H1 (cell line): ENCODE measurements around the gene TTC8. TPM values are rescaled to one million over a fixed set of nuclear protein-coding genes. Genes with fewer than 3 reads are reported as not detected.

ENCODE experiments used
- CTCF ChIA-PET: fragments of 300-600 bp; sonication (Branson Sonifier 250); formaldehyde crosslinking; loops from one replicate; lab custom pipeline; 2021; ENCODE audit not compliant: partially characterized antibody; lab: Charles Lee
- POLR2A ChIA-PET: fragments of 300-600 bp; sonication (Branson Sonifier 250); formaldehyde crosslinking; loops from one replicate; lab custom pipeline; 2021; ENCODE audit warnings: inconsistent platforms; ENCODE audit not compliant: partially characterized antibody; lab: Charles Lee
- DNase-seq, 2 experiments: peaks; one replicate each; pipeline versions ENCODE4 v3.0.0 to v3.0.0-alpha.2; 2010 to 2022; ENCODE audit warnings: low spot score in 2 of 2, low read depth in 1 of 2, mixed read lengths in 1 of 2
- FAIRE-seq: peaks from 2 replicates; lab custom pipeline; 2011; peaks lifted over from hg19 to GRCh38; lab: Jason Lieb, UNC
- H2AFZ ChIP-seq: 2 replicates; pipeline ENCODE4 v1.8.1; 2012; ENCODE audit warnings: low read length, inconsistent platforms
- H2AK5ac ChIP-seq: 2 replicates; pipeline ENCODE4 v1.6.1; 2013; ENCODE audit warnings: low read depth, low read length
- H2BK120ac ChIP-seq: replicated peaks from 2 replicates; pipeline ENCODE3; 2013; ENCODE audit warnings: low read depth, low read length, inconsistent platforms
- H2BK12ac ChIP-seq: 2 replicates; pipeline ENCODE4 v1.6.1; 2013; ENCODE audit warnings: low read depth, low read length
- H2BK15ac ChIP-seq: 2 replicates; pipeline ENCODE4 v1.6.1; 2013; ENCODE audit warnings: low read length
- H2BK20ac ChIP-seq: 2 replicates; pipeline ENCODE4 v1.6.1; 2013; ENCODE audit warnings: low read length
- H2BK5ac ChIP-seq: 2 replicates; pipeline ENCODE4 v1.6.1; 2013; ENCODE audit warnings: low read depth, low read length
- H3K14ac ChIP-seq: 2 replicates; pipeline ENCODE4 v1.6.1; 2013; ENCODE audit warnings: inconsistent platforms; ENCODE audit not compliant: insufficient read length
- H3K18ac ChIP-seq: 2 replicates; pipeline ENCODE4 v1.6.1; 2013; ENCODE audit warnings: low read length; ENCODE audit errors: extremely low read depth
- H3K23ac ChIP-seq: 2 replicates; pipeline ENCODE4 v1.6.1; 2013; ENCODE audit warnings: inconsistent platforms; ENCODE audit not compliant: insufficient read length
- H3K23me2 ChIP-seq: 2 replicates; pipeline ENCODE4 v1.6.1; 2013; ENCODE audit warnings: low read depth, low read length
- H3K27ac ChIP-seq: 2 replicates; pipeline ENCODE4 v1.6.1; 2011; ENCODE audit warnings: low read depth, low read length, inconsistent platforms
- H3K27me3 ChIP-seq, 4 experiments: replicated peaks in 1 of 4; 1 replicate in 1 of 4; 2 replicates in 3 of 4; pipeline versions ENCODE4 v1.6.1 to v1.8.1; 2011 to 2013; ENCODE audit warnings: low read length in 3 of 4, mild to moderate bottlenecking in 3 of 4, inconsistent platforms in 2 of 4, mixed read lengths in 2 of 4, moderate library complexity in 1 of 4; ENCODE audit not compliant: control insufficient read depth in 3 of 4, insufficient read depth in 3 of 4; ENCODE audit errors: extremely low read depth in 1 of 4
- H3K36me3 ChIP-seq, 4 experiments: 2 replicates each; pipeline versions ENCODE4 v1.6.1 to v1.8.1; 2011 to 2013; ENCODE audit warnings: mild to moderate bottlenecking in 4 of 4, low read length in 3 of 4, moderate library complexity in 2 of 4, control low read depth in 1 of 4, inconsistent platforms in 1 of 4; ENCODE audit not compliant: insufficient read depth in 4 of 4, control insufficient read depth in 2 of 4
- H3K4ac ChIP-seq: replicated peaks from 2 replicates; pipeline ENCODE3; 2013; ENCODE audit warnings: low read length, low read depth, mixed read lengths, inconsistent platforms; ENCODE audit not compliant: insufficient read length
- H3K4me1 ChIP-seq, 4 experiments: replicated peaks in 1 of 4; 1 replicate in 1 of 4; 2 replicates in 3 of 4; pipeline versions ENCODE4 v1.6.1 to v1.8.1; 2011 to 2013; ENCODE audit warnings: low read length in 3 of 4, inconsistent platforms in 2 of 4, mixed read lengths in 1 of 4; ENCODE audit not compliant: insufficient read depth in 4 of 4, control insufficient read depth in 3 of 4
- H3K4me2 ChIP-seq, 2 experiments: 2 replicates each; pipeline versions ENCODE4 v1.6.1 to v1.8.1; 2011 to 2013; ENCODE audit warnings: low read depth in 2 of 2, low read length in 2 of 2, control low read depth in 1 of 2, inconsistent platforms in 1 of 2, mild to moderate bottlenecking in 1 of 2; ENCODE audit not compliant: insufficient read depth in 1 of 2
- H3K4me3 ChIP-seq, 4 experiments: fragments of 200-600, 300-600 bp in 1 of 4; sonication (generic), shearing (Covaris generic), sonication (Bioruptor Twin) in 1 of 4; 2 replicates each; pipeline versions ENCODE4 v1.5.1 to v1.8.1; 2011 to 2016; ENCODE audit warnings: low read length in 4 of 4, low read depth in 3 of 4, control low read depth in 2 of 4, inconsistent platforms in 2 of 4, mild to moderate bottlenecking in 2 of 4, mixed read lengths in 1 of 4, moderate library complexity in 1 of 4; ENCODE audit not compliant: insufficient read depth in 2 of 4; ENCODE audit errors: extremely low read depth in 1 of 4
- H3K56ac ChIP-seq: replicated peaks from 2 replicates; pipeline ENCODE3; 2013; ENCODE audit warnings: low read depth, mild to moderate bottlenecking, mixed read lengths, low read length, inconsistent platforms; ENCODE audit not compliant: insufficient read length
- H3K79me1 ChIP-seq: 2 replicates; pipeline ENCODE4 v1.6.1; 2013; ENCODE audit warnings: low read depth, low read length, control low read depth
- H3K79me2 ChIP-seq, 2 experiments: 2 replicates each; pipeline versions ENCODE4 v1.6.1 to v1.8.1; 2012 to 2013; ENCODE audit warnings: low read length in 2 of 2, mild to moderate bottlenecking in 2 of 2, inconsistent platforms in 1 of 2; ENCODE audit not compliant: insufficient read depth in 2 of 2, control insufficient read depth in 1 of 2
- H3K9ac ChIP-seq, 4 experiments: replicated peaks in 1 of 4; 1 replicate in 1 of 4; 2 replicates in 3 of 4; pipeline versions ENCODE4 v1.6.1 to v1.8.1; 2011 to 2013; ENCODE audit warnings: low read depth in 3 of 4, low read length in 3 of 4, control low read depth in 2 of 4, mild to moderate bottlenecking in 2 of 4, moderate library complexity in 2 of 4, inconsistent platforms in 1 of 4; ENCODE audit errors: extremely low read depth in 1 of 4
- H3K9me3 ChIP-seq, 2 experiments: 2 replicates each; pipeline versions ENCODE4 v1.6.1 to v1.8.1; 2012 to 2013; ENCODE audit warnings: mild to moderate bottlenecking in 2 of 2, moderate library complexity in 2 of 2, control low read depth in 1 of 2, inconsistent platforms in 1 of 2, low read depth in 1 of 2, low read length in 1 of 2, mixed read lengths in 1 of 2; ENCODE audit not compliant: insufficient read depth in 2 of 2
- H4K20me1 ChIP-seq, 2 experiments: replicated peaks in 1 of 2; 2 replicates each; pipeline versions ENCODE3 to v1.8.1; 2011 to 2013; ENCODE audit warnings: inconsistent platforms in 2 of 2, low read length in 2 of 2, mild to moderate bottlenecking in 1 of 2; ENCODE audit not compliant: insufficient read depth in 2 of 2, control insufficient read depth in 1 of 2
- H4K5ac ChIP-seq: 2 replicates; pipeline ENCODE4 v1.6.1; 2013; ENCODE audit warnings: low read length, low read depth, mixed read lengths, inconsistent platforms; ENCODE audit not compliant: insufficient read length
- H4K8ac ChIP-seq: 2 replicates; pipeline ENCODE4 v1.8.0; 2013; ENCODE audit warnings: mild to moderate bottlenecking, moderate library complexity, low read length, inconsistent platforms; ENCODE audit not compliant: insufficient read depth; ENCODE audit errors: extremely low read depth
- H4K91ac ChIP-seq: replicated peaks from 2 replicates; pipeline ENCODE3; 2013; ENCODE audit warnings: low read length, mixed read lengths, inconsistent platforms; ENCODE audit not compliant: insufficient read length
- POLR2A ChIP-seq, 2 experiments: IDR thresholded peaks; 1 replicate in 1 of 2; 2 replicates in 1 of 2; pipeline ENCODE4 v1.6.1; 2011; ENCODE audit warnings: low read depth in 2 of 2, low read length in 2 of 2, mild to moderate bottlenecking in 2 of 2; ENCODE audit errors: control extremely low read depth in 1 of 2
- polyA plus RNA-seq, 7 experiments: library from polyadenylated mRNA; depleted of rRNA in 3 of 7; stranded (reverse) in 5 of 7; unstranded in 2 of 7; fragments of >200 nt in 5 of 7; fragments of 200-250 nt in 2 of 7; gene quantifications; 1 replicate in 5 of 7; 2 replicates in 1 of 7; 4 replicates in 1 of 7; pipeline versions ENCODE4 v1.2.1 to v1.2.3, GENCODE V29; 2011 to 2013; ENCODE audit warnings: missing spikeins in 2 of 7, mixed read lengths in 2 of 7
- total RNA-seq: library from RNA; stranded (reverse); fragmentation: NEBNext Ultra II Directional; extraction: Animal tissue kit (Norgen Biotek cat#: 25700); gene quantifications from 2 replicates; pipeline ENCODE4 v1.2.1, GENCODE V29; 2021

TTC8 gene
- total and polyA plus RNA-seq, 2 of the 8 experiments (the other 6 are each of a cell fraction or from before 2014, with no cell fraction given), result 13.1 to 13.5 TPM

DNA sequence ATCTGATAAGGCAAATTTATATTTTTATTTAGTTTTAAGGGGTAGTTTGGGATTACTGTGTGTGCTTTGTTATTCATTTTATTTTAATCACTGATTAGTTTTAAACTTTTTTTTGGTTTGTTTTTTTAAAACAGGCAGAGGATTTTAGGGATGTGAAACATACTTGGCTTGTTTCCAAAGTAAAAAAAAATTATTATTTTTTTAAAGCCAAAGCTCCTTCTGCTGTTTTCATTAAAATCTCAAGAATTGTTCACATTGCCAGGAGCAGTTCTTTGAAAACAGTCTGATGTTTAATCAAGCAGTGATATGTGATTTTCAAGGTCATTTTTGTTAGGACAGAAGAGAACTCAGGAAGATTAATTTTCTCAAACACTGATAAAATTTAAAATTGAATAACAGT, 11.2 kb downstream of the TTC8 start:
- FAIRE-seq, result no peak
- no peak overlapping the region for H3K27ac ChIP-seq

More for the DNA sequence above, 11.2 kb downstream of the TTC8 start:
- Histone ChIP-seq H3K23ac (no peak overlapping the region), H2AK5ac (no peak overlapping the region), H4K20me1 (no peaks in the 10 kb centered on the region), H3K27me3 (no peaks in the 10 kb centered on the region), H2BK5ac (no peak overlapping the region), H3K9ac (no peak overlapping the region), H4K5ac (no peak overlapping the region), H3K4ac (no peak overlapping the region), H3K9me3 (no peaks in the 10 kb centered on the region), H4K91ac (no peak overlapping the region), H3K23me2 (no peaks in the 10 kb centered on the region), H2BK20ac (no peak overlapping the region), H3K4me2 (no peak overlapping the region), H3K4me1 (no peaks in the 10 kb centered on the region), H3K79me1 (peaks cover 2% of the 10 kb centered on the region; the same call in 1 of the 2 replicates), H2BK12ac (no peak overlapping the region), H2BK120ac (no peak overlapping the region), H3K79me2 (0 out of 4 replicates have a peak, but pooled peaks cover 0 to 2% of the 10 kb centered on the region in 2 experiments), H2AFZ (no peak overlapping the region), H3K56ac (no peak overlapping the region), H4K8ac (no peak overlapping the region), H3K36me3 (no peaks in the 10 kb centered on the region; a peak in 2 of 8 replicates), H3K14ac (no peak overlapping the region), H3K4me3 (no peak overlapping the region), H2BK15ac (no peak overlapping the region), H3K18ac (no peak overlapping the region)
- ChIA-PET POLR2A (no interaction called here), CTCF (no interaction called here)
- no peak for DNase-seq
- no peak for TF ChIP-seq POLR2A (IDR thresholded peaks at IDR 0.05; ENCODE audit: control extremely low read depth in 1 of 2, low read depth in 2 of 2, low read length in 2 of 2)
